GM15510 (cell line): ENCODE data around the gene INPP1.

Experiments used
- POLR2A ChIP-seq: IDR thresholded peaks from 3 replicates; pipeline ENCODE4 v1.6.1; 2011; ENCODE audit warnings: borderline replicate concordance; ENCODE audit not compliant: insufficient read length; ENCODE audit errors: extremely low read depth

The INPP1 gene

GRCh38 chr2:190325588-190325987 lies 17.8 kb upstream of the INPP1 start:
- no peak for TF ChIP-seq POLR2A

- no peak for TF ChIP-seq POLR2A
These were observed 15.4 kb upstream of the INPP1 start for GRCh38 chr2:190327867-190328572.

DNA sequence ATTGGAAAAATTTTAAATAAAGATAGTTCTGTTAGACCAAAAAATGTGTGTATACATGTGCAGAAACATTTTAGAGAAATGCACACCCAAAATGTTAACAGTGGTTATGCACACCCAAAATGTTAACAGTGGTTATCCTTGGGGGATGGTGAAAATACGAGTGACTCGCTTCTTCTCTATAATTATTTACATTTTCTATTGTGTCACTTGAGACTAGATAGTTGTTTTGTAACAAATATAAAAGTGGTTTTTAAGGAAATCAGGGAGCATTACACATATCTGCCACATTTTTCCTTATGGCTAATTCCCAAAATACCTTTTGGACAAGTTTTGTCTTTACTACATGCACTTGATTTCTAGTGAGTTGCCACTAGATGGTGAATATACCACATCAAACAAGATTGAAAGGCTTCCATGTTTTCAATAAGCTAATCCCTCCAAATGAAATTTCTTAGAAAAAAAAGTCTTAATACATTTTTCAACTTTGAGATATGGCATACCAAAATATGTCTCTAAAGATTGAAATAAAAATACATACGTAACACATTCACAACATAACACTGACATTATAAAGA lies 14.7 kb upstream of the INPP1 start:
- no peak for TF ChIP-seq POLR2A

DNA sequence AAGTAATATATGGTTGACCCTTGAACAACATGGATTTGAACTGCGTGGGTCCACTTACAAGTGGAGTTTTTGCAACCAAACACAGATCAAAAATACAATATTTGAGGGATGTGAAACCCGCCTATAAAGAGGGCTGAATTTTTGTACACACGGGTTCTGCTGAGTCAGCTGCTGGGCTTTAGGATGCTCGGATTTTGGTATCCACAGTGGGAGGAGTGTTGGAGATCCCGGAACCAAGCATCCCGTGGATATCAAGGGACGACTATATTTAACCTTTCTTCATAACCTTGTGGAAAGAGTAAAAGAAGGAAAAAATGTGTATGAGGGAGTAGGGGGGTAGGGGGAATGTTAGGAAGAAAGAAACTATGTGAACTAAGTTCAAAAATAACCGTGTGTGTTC lies 10.0 kb upstream of the INPP1 start:
- no peak for TF ChIP-seq POLR2A

- no peak for TF ChIP-seq POLR2A
These were observed 9.5 kb upstream of the INPP1 start for GRCh38 chr2:190333928-190334327.

GRCh38 chr2:190334479-190335224 lies 8.7 kb upstream of the INPP1 start:
- TF ChIP-seq POLR2A, result no peak

DNA sequence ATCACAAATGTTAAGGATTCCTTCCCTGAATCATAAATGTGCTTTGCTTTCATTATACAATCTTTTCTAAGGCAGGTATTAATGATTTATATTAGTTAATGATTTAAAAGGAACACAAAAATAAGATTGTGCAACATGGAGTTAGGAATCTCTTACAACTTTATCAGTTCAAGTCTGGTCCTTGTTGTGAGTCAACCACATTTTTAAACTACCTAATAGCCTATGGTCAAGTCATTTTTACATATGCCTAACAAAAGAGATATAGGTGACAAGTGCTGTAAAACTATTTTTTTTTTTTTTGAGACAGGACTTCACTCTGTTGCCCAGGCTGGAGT lies 8.2 kb upstream of the INPP1 start:
- no peak for TF ChIP-seq POLR2A

DNA sequence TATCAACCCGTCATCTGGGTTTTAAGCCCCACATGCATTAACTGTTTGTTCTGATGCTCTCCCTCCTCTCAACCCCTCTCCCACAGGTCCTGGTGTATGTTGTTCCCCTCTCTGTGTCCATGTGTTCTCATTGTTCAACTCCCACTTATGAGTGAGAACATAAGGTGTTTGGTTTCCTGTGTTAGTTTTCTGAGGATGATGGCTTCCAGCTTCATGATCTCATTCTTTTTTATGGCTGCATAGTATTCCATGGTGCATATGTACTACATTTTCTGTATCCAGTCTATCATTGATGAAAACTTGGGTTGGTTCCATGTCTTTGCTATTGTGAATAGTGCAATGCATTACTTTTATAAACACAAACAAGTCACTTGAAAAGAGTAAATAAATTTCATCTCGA lies 7.0 kb upstream of the INPP1 start:
- TF ChIP-seq POLR2A, result no peak

DNA sequence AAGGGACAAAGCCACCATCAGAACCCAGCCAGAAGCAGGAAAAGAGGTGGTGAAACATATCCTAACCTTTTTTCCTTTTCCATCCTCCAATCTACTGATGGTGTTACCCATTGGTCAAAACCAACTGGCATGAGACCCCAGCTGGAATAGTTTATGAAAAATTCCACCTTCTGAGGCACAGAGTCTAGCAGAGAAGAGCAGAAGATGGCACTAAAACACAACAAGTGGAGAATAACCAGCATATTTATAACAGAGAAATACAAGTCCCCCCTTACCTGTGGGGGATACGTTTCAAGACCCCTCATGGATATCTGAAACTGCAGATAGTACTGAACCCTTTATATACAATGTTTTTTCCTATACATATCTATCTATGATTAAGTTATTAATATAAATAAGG lies 4.9 kb upstream of the INPP1 start:
- TF ChIP-seq POLR2A, result no peak

- TF ChIP-seq POLR2A, result no peak
These were observed 4.0 kb upstream of the INPP1 start for GRCh38 chr2:190339394-190339793.

GRCh38 chr2:190340369-190340768 lies 3.0 kb upstream of the INPP1 start:
- TF ChIP-seq POLR2A, result no peak

- TF ChIP-seq POLR2A, result no peak
These were observed 778 bp upstream of the INPP1 start for GRCh38 chr2:190342611-190343010.

DNA sequence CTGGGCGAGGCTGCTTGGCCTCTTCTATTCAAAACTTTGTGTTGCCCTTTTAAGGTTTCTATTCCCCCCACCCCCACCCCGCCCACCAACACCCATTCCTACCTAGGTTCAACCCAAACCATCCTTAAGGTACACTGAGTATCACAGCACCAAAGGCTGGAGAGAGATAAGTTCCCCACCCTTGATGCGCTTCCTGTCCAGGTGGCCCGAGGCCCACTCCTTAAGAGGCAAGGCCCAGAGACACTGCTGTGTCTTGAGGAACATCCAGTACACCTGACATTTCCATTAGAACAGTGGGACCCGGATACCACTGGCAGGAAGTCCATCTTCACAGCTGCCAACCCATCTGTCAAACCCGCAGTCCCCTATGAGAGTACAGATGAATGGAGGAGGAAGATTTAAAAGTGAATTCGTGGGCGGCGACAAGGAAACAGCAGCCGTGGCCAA lies 277 bp upstream of the INPP1 start:
- no peak for TF ChIP-seq POLR2A

DNA sequence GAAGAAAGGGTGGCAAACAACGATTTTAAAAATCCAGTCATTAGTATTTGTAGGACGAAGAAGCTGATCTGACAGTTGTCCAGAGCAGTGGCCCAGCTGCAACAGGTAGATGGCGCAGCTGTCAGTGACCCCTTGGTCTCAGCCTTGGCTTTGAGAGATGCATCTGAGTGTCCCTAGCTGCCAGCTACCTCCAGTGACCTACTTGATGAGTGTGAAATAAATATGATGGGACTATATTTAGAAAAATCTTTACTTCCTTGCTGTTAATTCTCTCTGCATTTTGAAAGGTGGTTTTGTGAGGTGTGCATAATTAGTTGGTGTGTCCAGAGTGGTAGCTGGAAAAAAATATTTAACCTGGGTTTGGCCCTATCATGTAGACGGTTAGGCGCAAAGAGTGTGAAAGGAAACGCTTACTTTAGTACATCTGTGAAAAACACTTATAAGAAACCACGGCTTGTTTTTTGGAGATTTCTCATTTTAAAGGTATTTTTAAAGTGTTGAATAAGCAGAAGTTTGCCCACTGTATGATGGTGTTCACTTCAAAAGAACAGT lies 963 bp downstream of the INPP1 start:
- no peak for TF ChIP-seq POLR2A

GRCh38 chr2:190350371-190350770 lies 7.0 kb downstream of the INPP1 start:
- no peak for TF ChIP-seq POLR2A
